ENCODE results near the gene FNDC3A. TPM values are rescaled to one million over a fixed set of nuclear protein-coding genes. Genes with fewer than 3 reads are reported as not detected.

Gene FNDC3A
- total and polyA plus RNA-seq, 4 donors = 48.4 to 115 (median 71.9) TPM

GRCh38 chr13:49185264-49185663 is 209.6 kb downstream of the FNDC3A start:
- no peaks in the 10 kb centered on the region for H3K9me3 ChIP-seq (ENCODE audit: control insufficient read depth, insufficient read depth, low read length)
- no peaks in the 10 kb centered on the region for H3K27me3 ChIP-seq (ENCODE audit: control insufficient read depth, insufficient read depth, low read length)
- no peak overlapping the region for H3K4me3 ChIP-seq (ENCODE audit: low read depth, low read length)
- no peak for DNase-seq (ENCODE audit: low read depth in 4 of 6, low spot score in 6 of 6)
- no peaks in the 10 kb centered on the region for H3K4me1 ChIP-seq (ENCODE audit: control insufficient read depth, insufficient read depth, low read length)
- peaks cover 22% of the 10 kb centered on the region for H3K36me3 ChIP-seq (ENCODE audit: control insufficient read depth, insufficient read depth, low read length)
- no CpG with 5 or more reads among the region's 1 CpG for WGBS (ENCODE audit: insufficient coverage)
- no peak overlapping the region for H3K27ac ChIP-seq (ENCODE audit: low read depth, low read length)

GRCh38 chr13:49190901-49191300 is 215.2 kb downstream of the FNDC3A start:
- DNase-seq (ENCODE audit: low read depth in 4 of 6, low spot score in 6 of 6) = no peak
- no peak overlapping the region for H3K27ac ChIP-seq (ENCODE audit: low read depth, low read length)
- no peak overlapping the region for H3K4me3 ChIP-seq (ENCODE audit: low read depth, low read length)
- H3K36me3 ChIP-seq (ENCODE audit: control insufficient read depth, insufficient read depth, low read length) = peaks cover 36% of the 10 kb centered on the region
- no peaks in the 10 kb centered on the region for H3K9me3 ChIP-seq (ENCODE audit: control insufficient read depth, insufficient read depth, low read length)
- H3K4me1 ChIP-seq (ENCODE audit: control insufficient read depth, insufficient read depth, low read length) = no peaks in the 10 kb centered on the region
- H3K27me3 ChIP-seq (ENCODE audit: control insufficient read depth, insufficient read depth, low read length) = no peaks in the 10 kb centered on the region
- no CpG with 5 or more reads among the region's 2 CpGs for WGBS (ENCODE audit: insufficient coverage)

- Histone ChIP-seq H3K36me3 (ENCODE audit: control insufficient read depth, insufficient read depth, low read length) (peaks cover 7% of the 10 kb centered on the region), H3K27ac (ENCODE audit: low read depth, low read length) (no peak overlapping the region), H3K4me1 (ENCODE audit: control insufficient read depth, insufficient read depth, low read length) (no peaks in the 10 kb centered on the region), H3K9me3 (ENCODE audit: control insufficient read depth, insufficient read depth, low read length) (no peaks in the 10 kb centered on the region), H3K27me3 (ENCODE audit: control insufficient read depth, insufficient read depth, low read length) (no peaks in the 10 kb centered on the region), H3K4me3 (ENCODE audit: low read depth, low read length) (no peak overlapping the region)
- no CpG with 5 or more reads among the region's 3 CpGs for WGBS (ENCODE audit: insufficient coverage)
- no peak for DNase-seq (ENCODE audit: low read depth in 4 of 6, low spot score in 6 of 6)
Observed at GRCh38 chr13:49206641-49207040, 230.9 kb downstream of the FNDC3A start.

GRCh38 chr13:49208619-49209018 is 232.9 kb downstream of the FNDC3A start:
- H3K9me3 ChIP-seq (ENCODE audit: control insufficient read depth, insufficient read depth, low read length) = no peaks in the 10 kb centered on the region
- no peak overlapping the region for H3K27ac ChIP-seq (ENCODE audit: low read depth, low read length)
- H3K4me1 ChIP-seq (ENCODE audit: control insufficient read depth, insufficient read depth, low read length) = no peaks in the 10 kb centered on the region
- peaks cover 3% of the 10 kb centered on the region for H3K36me3 ChIP-seq (ENCODE audit: control insufficient read depth, insufficient read depth, low read length)
- no CpG with 5 or more reads among the region's 4 CpGs for WGBS (ENCODE audit: insufficient coverage)
- no peak for DNase-seq (ENCODE audit: low read depth in 4 of 6, low spot score in 6 of 6)
- H3K27me3 ChIP-seq (ENCODE audit: control insufficient read depth, insufficient read depth, low read length) = no peaks in the 10 kb centered on the region
- H3K4me3 ChIP-seq (ENCODE audit: low read depth, low read length) = no peak overlapping the region

GRCh38 chr13:49210114-49210513 is 234.4 kb downstream of the FNDC3A start:
- no peak for DNase-seq (ENCODE audit: low read depth in 4 of 6, low spot score in 6 of 6)
- no CpG with 5 or more reads among the region's 1 CpG for WGBS (ENCODE audit: insufficient coverage)
- Histone ChIP-seq H3K9me3 (ENCODE audit: control insufficient read depth, insufficient read depth, low read length) (no peaks in the 10 kb centered on the region), H3K27ac (ENCODE audit: low read depth, low read length) (no peak overlapping the region), H3K4me3 (ENCODE audit: low read depth, low read length) (no peak overlapping the region), H3K27me3 (ENCODE audit: control insufficient read depth, insufficient read depth, low read length) (no peaks in the 10 kb centered on the region), H3K36me3 (ENCODE audit: control insufficient read depth, insufficient read depth, low read length) (peaks cover 3% of the 10 kb centered on the region), H3K4me1 (ENCODE audit: control insufficient read depth, insufficient read depth, low read length) (peaks cover 5% of the 10 kb centered on the region)

- H3K4me1 ChIP-seq (ENCODE audit: control insufficient read depth, insufficient read depth, low read length) = peaks cover 8% of the 10 kb centered on the region
- no peak overlapping the region for H3K4me3 ChIP-seq (ENCODE audit: low read depth, low read length)
- 95% methylated on average over 4 of the region's 5 CpGs for WGBS (ENCODE audit: insufficient coverage)
- H3K9me3 ChIP-seq (ENCODE audit: control insufficient read depth, insufficient read depth, low read length) = no peaks in the 10 kb centered on the region
- H3K27ac ChIP-seq (ENCODE audit: low read depth, low read length) = no peak overlapping the region
- no peak for DNase-seq (ENCODE audit: low read depth in 4 of 6, low spot score in 6 of 6)
- H3K27me3 ChIP-seq (ENCODE audit: control insufficient read depth, insufficient read depth, low read length) = no peaks in the 10 kb centered on the region
- H3K36me3 ChIP-seq (ENCODE audit: control insufficient read depth, insufficient read depth, low read length) = peaks cover 3% of the 10 kb centered on the region
Observed at GRCh38 chr13:49210669-49211068, 235.0 kb downstream of the FNDC3A start.

GRCh38 chr13:49213539-49213938 is 237.8 kb downstream of the FNDC3A start:
- H3K36me3 ChIP-seq (ENCODE audit: control insufficient read depth, insufficient read depth, low read length) = no peaks in the 10 kb centered on the region
- H3K27ac ChIP-seq (ENCODE audit: low read depth, low read length) = no peak overlapping the region
- H3K4me1 ChIP-seq (ENCODE audit: control insufficient read depth, insufficient read depth, low read length) = peaks cover 12% of the 10 kb centered on the region
- WGBS (ENCODE audit: insufficient coverage) = no CpG with 5 or more reads among the region's 1 CpG
- H3K27me3 ChIP-seq (ENCODE audit: control insufficient read depth, insufficient read depth, low read length) = peaks cover 13% of the 10 kb centered on the region
- no peaks in the 10 kb centered on the region for H3K9me3 ChIP-seq (ENCODE audit: control insufficient read depth, insufficient read depth, low read length)
- H3K4me3 ChIP-seq (ENCODE audit: low read depth, low read length) = no peak overlapping the region
- no peak for DNase-seq (ENCODE audit: low read depth in 4 of 6, low spot score in 6 of 6)

- Histone ChIP-seq H3K9me3 (ENCODE audit: control insufficient read depth, insufficient read depth, low read length) (no peaks in the 10 kb centered on the region), H3K4me3 (ENCODE audit: low read depth, low read length) (no peak overlapping the region), H3K4me1 (ENCODE audit: control insufficient read depth, insufficient read depth, low read length) (peaks cover 15% of the 10 kb centered on the region), H3K27ac (ENCODE audit: low read depth, low read length) (no peak overlapping the region), H3K27me3 (ENCODE audit: control insufficient read depth, insufficient read depth, low read length) (peaks cover 21% of the 10 kb centered on the region), H3K36me3 (ENCODE audit: control insufficient read depth, insufficient read depth, low read length) (no peaks in the 10 kb centered on the region)
- 41% methylated on average over 3 of the region's 6 CpGs for WGBS (ENCODE audit: insufficient coverage)
- DNase-seq (ENCODE audit: low read depth in 4 of 6, low spot score in 6 of 6) = peak in 1 of 6 donors; percentile 10
Observed at GRCh38 chr13:49213997-49214916, 238.5 kb downstream of the FNDC3A start.

GRCh38 chr13:49214917-49215376 is 239.2 kb downstream of the FNDC3A start:
- DNase-seq (ENCODE audit: low read depth in 4 of 6, low spot score in 6 of 6) = no peak
- no peaks in the 10 kb centered on the region for H3K36me3 ChIP-seq (ENCODE audit: control insufficient read depth, insufficient read depth, low read length)
- H3K9me3 ChIP-seq (ENCODE audit: control insufficient read depth, insufficient read depth, low read length) = no peaks in the 10 kb centered on the region
- peaks cover 15% of the 10 kb centered on the region for H3K4me1 ChIP-seq (ENCODE audit: control insufficient read depth, insufficient read depth, low read length)
- H3K4me3 ChIP-seq (ENCODE audit: low read depth, low read length) = no peak overlapping the region
- WGBS (ENCODE audit: insufficient coverage) = 85% methylated on average over 2 of the region's 6 CpGs
- H3K27ac ChIP-seq (ENCODE audit: low read depth, low read length) = no peak overlapping the region
- peaks cover 27% of the 10 kb centered on the region for H3K27me3 ChIP-seq (ENCODE audit: control insufficient read depth, insufficient read depth, low read length)

GRCh38 chr13:49216334-49216733 is 240.6 kb downstream of the FNDC3A start:
- Histone ChIP-seq H3K27me3 (ENCODE audit: control insufficient read depth, insufficient read depth, low read length) (peaks cover 37% of the 10 kb centered on the region), H3K36me3 (ENCODE audit: control insufficient read depth, insufficient read depth, low read length) (no peaks in the 10 kb centered on the region), H3K4me1 (ENCODE audit: control insufficient read depth, insufficient read depth, low read length) (peaks cover 23% of the 10 kb centered on the region), H3K4me3 (ENCODE audit: low read depth, low read length) (no peak overlapping the region), H3K27ac (ENCODE audit: low read depth, low read length) (no peak overlapping the region), H3K9me3 (ENCODE audit: control insufficient read depth, insufficient read depth, low read length) (no peaks in the 10 kb centered on the region)
- DNase-seq (ENCODE audit: low read depth in 4 of 6, low spot score in 6 of 6) = no peak
- 100% methylated on average over 1 of the region's 6 CpGs for WGBS (ENCODE audit: insufficient coverage)

All from spinal cord (tissue), 10 donors.